Dermis microvascular lymphatic vessel endothelial cell (primary cell): Measurements from ENCODE around the gene SDK2. TPM values are rescaled to one million over a fixed set of nuclear protein-coding genes. Genes with fewer than 3 reads are reported as not detected.

Experiments
- DNase-seq, 2 donors: peaks; one replicate each; pipeline versions ENCODE4 v3.0.0 to v3.0.0-alpha.2; 2010; ENCODE audit warnings: low read depth in 2 of 2
- total RNA-seq: library from RNA; depleted of rRNA; stranded (reverse); fragments of >200 nt; gene quantifications from 2 replicates; pipeline ENCODE4 v1.2.1, GENCODE V29; 2014

SDK2 gene
- total RNA-seq, 1 donor from 2014 or later: not detected

DNA sequence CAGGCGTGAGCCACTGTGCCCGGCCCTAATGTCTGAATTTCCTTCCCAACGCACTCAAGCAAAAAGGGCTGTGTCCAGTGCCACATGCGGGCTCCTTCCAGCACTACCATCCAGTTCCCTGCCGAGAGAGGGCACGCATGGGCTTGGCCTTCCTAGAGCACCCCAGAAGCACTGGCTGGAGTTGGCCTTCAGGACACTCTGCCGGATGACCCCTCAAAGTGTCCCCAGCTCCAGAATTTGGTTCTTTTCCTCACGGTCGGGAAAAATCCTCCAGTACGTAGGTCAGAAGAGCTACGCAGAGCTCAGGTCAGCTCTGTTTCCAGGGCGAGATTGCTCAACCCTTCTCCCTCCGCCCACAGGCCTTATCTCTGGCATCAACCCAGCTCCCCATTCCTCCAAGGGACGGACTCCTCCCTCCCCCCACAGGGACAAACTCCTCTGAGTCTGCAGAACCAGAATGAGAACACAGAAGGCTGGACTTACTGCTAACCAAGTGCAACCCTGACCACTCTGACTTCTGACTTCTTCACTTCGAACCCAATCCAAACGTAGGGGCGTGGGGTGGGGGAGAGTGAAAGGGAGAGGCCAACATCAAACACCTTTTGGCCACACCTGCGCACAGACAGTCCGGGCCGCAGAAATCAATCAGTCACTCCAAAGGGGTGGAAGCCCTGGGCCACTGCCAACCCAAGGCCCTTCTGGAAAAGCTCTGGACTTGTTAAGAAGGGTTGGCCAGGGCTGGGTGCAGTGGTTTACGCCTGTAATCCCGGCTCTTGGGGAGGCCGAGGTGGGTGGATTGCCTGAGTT lies 336.0 kb downstream of the SDK2 start:
- DNase-seq: peak in 1 of 2 donors; percentile 37

DNA sequence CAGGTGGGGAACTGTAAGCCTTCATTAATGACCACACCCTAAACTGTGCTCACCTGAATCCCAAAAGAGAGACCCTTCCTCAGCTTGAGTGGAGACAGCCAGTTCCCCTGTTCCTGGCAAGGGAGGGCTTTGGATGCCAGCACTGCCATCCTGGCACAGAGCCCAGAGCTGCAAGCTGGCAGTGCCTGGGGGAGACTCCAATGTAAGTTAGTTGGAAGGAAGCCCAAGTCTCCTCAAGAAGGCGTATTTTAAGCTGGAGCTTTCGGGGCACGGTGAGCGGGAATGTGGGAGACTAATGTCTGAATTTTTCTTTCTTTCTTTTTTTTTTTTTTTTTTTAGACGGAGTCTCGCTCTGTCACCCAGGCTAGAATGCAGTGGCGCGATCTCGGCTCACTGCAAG lies 337.1 kb downstream of the SDK2 start:
- DNase-seq: no peak

DNA sequence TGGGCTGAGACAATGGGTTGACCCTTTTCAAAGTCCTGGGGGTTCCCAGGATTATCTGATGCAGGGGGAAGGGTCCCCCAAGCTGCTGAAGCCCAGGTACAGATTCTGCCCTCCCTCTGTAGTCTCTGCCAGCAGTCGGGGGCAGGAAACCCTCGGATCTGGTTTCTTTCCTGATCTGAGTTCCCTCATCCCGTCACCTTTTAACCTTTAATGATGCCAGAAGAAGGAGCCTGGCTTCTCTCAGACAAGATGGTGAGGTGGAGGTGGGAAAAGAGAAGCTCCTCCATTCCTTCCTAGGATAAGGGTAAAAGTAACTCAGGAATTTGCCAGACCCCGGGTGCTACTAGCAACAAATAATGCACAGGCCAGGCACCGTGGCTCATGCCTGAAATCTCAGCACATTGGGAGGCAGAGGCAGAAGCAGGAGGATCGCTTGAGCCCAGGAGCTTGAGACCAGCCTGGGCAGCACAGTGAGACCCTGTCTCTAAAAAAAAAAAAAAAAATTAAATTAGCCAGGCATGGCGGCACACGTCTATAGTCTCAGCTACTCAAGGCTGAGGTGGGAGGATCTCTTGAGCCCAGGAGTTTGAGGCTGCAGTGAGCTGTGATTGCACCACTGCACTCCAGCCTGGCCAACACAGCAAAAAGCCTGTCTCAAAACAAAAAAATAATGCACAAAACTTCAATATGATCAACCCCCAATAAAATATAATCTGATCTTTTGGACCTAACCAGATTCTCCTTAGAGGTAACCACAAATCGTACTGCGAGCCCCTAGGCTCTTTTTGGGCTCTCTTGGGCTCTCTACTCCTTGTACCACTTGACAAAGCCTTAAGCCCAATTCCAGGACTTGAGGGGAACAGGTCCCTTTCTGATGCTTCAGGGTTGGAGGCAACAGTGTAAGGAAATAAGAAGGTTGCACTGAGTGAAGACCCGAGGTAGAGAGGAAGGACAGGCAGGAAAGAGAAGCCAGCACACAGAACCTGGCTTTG lies 338.1 kb downstream of the SDK2 start:
- no peak for DNase-seq

DNA sequence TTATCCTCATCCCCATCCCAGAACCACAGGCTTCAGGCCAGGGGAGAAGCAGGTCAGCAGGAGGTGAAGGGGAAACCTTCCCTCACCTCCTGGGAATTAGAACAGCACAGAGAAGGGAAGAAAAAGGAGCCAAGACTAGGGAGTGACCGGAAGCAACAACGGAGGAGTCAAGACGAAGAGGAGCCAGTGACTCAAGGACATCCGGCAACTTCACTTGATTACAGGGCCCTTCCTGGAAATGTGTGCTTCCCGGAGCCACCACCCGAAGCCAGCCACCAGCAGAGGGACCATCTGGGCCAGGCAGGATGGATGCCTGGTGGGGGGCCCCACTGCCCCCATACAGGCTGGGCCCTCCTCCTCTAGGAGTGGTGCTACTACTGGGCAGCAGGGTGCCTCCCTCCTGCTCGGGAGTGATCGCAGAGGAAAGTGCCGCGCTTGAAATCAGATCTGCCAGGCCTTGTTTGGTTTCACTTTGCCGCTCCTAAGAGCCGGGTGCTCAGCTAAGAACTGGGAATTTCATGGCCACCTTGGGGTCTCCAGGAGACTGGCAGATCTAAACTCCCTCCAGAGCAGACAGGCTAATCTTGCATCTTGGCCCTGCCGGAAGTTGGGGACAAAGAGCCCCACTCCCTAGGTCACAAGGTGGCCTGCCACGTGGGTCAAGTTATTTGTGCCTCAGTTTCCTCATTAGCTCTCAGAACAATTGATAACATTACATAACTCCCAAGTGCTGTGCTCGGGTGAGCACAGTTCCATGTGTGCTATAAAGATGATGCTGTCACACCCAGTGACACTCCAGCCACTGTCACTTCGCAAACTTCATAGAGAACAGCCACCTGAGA lies 339.1 kb downstream of the SDK2 start:
- DNase-seq: peak; percentile 20 to 74

DNA sequence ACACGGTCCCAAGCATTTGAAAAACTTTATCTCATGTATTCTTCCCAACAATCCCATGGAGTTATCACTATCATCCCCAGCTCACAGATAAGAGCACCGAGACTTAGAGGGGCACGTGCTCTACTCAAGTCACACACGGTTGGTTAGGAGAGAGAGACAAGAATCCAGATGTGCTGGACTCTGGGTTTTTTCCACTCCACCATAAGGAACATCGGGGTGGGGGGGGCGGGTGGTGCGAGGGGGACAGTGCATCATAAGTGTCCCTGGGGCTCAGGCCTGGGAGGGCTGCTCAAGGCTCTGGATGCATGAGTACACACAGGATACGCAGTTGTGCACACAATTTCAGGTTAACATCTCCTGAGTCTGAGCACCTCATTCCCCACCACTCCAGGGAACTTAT lies 339.8 kb downstream of the SDK2 start:
- DNase-seq: no peak

DNA sequence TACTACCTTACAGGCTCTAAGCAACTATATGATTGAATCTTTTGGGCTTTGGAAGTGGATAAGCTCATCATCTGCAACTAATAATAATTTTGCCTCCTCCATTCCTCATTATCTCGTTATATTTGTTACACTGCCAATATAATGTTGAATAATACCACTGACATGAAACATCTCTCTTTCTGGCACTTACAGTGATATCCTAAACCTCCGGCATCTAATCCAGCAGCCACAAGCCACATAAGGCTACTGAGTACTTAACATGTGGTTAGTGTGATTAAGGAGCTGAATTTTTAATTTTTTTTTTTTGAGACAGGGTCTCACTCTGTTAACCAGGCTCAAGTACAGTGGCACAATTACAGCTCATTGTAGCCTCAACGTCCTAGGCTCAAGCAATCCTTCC lies 342.1 kb downstream of the SDK2 start:
- no peak for DNase-seq

DNA sequence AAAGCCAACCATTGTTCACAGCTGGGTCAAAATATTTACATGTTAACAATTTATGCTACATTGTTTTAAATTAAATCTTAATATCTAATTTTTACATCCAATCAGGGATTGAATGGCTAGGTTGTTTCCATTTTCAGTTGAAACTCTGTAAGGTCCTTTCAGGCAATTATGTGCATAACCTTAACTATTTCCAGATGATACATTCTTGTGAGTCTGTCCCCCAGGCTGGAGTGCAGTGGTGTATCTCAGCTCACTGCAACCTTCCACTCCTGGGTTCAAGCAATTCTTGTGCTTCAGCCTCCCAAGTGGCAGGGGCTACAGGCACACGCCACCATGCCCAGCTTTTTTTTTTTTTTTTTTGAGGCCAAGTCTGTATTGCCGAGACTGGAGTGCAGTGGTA lies 342.9 kb downstream of the SDK2 start:
- DNase-seq: no peak

DNA sequence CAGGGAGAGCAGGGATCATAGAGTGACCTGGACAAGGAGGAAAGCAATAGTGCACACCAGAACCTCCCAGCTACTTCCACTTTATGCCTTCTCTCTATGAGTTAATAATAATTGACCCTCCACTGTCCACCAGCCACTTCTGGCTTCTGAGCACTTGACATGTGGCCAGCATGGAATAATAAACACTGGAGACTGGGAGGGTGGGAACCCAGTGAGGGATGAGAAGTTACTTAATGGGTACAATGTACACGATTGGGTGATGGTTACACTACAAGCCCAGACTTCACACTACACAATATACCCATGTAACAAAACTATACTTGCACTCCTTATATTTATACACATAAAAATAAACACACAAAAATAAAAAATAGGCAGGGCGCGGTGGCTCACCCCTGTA lies 343.9 kb downstream of the SDK2 start:
- DNase-seq: no peak

DNA sequence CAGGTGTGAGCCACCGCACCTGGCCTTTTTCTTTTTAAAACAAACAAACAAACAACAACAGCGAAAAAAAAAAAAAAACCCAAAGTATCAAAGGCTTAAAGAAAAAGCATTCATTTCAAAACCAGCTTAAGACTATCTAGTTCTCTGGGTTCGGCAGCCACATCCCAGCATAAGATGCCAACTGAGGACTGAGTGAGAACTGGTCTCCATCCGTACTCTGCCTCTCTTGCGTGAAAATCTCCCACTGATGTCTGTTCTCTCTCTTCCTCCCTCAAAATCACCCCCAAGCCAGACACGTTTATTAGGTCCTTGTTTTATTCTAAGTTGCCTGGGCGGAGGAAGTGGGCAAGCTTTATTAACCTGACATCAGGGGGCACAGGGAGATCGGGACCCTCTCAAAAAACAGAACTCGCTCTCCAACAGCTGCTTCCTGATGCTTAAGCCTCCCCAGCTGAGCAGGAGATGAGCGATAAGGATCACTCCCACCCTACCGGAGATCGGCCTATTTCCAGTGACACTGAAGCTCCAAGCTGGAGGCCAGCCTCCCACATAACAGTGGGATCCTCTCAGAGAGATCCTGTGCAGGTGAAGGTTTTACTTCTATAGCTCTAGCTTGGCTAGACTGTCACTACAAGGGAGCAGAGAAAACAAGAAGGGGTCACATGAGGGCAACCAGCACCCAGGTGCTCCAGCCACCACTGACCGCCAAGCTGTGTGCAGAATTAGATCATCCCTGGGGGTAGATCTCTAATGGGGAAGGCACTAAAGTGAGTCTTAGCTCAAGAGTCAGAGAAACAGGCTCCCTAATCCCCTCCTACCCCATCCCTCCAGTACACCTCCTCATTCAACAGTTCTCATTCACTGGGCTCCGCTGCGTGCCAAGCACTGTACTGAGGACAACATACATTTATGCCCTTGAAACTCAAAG lies 346.0 kb downstream of the SDK2 start:
- no peak for DNase-seq

DNA sequence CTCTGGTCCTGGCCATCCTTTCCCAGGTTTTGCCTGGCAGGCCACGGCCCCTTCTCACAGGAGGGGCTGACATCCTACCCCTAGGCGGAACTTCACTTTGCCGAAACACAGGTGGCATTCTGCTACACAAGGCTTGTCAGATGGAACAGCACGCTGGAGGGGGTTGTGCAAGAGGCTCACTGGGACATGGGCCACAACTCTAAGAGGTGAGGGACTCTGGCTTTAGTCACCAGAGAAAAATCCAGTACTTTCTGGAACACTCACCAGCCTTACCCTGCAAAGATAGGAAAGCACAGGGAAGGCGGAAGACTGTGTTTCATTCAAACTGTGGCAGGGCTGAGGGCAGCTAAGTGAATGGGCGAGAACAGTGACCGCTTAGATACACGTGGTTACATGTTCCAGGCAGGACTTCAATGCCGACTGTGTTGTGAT lies 350.7 kb downstream of the SDK2 start:
- DNase-seq: no peak

DNA sequence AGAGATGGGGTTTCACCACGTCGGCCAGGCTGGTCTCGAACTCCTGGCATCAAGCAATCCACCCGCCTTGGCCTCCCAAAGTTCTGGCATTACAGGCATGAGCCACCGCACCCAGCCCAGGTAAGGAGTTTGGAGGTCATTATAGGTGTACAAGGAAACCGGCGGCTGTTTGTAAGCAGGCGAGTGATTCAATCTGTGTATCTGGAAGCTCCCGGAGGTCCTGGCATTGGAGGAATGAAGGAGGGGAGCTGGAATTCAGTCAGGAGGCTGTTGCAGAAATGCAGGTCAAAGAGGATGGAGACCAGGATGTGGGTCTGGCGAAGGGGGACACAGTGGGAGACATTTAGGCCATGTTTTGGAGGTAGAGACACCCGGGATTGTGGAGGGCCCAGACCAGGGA lies 351.2 kb downstream of the SDK2 start:
- DNase-seq: no peak

DNA sequence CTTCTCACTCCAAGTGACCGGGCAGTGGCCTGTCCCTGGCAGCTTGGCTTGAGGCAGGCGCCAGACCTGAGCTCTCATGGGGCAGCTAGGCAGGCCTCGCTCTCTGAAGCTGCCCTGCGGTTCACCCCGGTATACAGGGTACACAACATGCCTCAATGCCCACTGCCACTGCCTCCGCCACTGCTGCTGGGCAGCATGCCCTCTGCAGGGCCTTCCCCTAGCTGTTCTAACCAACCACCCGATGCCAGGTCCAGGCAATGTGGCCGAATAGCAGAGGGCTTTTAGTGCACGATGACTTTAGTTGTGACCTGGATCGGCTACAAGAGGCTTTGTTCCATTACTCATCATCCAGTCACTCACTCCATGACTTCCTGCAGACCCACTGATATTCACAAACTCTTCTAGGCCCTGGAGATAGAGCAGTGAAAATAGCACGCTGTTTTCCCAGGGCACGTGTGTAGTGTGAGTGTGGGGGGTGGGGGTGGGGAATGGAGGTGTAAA lies 352.2 kb downstream of the SDK2 start:
- peak; percentile 85 to 92 for DNase-seq

DNA sequence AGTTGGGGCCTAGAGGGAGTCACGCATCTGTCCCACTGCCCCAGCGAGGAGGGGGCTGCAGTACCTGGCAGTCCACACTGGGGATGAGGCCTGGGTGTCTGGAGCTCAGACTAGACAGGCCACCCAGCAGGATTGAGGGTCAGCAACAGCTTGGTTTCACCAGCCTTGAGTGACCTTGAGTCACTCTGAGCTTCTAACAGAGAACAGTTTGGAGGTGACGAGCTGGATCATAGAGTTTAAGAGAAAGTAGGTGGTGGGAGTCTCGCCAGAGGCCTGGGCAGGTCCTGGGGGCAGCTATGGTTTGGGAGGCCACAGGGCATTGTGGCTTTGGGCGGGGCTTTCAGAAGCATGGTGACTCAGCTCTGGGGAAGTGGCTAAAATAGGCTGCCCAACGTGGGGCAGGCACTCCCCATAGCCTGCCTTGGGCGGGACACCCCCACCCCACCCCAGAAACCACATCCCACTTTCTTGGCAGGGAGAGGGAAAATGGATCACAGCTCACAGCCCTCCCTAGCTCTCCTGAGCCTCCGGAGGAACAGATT lies 352.9 kb downstream of the SDK2 start:
- DNase-seq: peak in 1 of 2 donors; percentile 49

DNA sequence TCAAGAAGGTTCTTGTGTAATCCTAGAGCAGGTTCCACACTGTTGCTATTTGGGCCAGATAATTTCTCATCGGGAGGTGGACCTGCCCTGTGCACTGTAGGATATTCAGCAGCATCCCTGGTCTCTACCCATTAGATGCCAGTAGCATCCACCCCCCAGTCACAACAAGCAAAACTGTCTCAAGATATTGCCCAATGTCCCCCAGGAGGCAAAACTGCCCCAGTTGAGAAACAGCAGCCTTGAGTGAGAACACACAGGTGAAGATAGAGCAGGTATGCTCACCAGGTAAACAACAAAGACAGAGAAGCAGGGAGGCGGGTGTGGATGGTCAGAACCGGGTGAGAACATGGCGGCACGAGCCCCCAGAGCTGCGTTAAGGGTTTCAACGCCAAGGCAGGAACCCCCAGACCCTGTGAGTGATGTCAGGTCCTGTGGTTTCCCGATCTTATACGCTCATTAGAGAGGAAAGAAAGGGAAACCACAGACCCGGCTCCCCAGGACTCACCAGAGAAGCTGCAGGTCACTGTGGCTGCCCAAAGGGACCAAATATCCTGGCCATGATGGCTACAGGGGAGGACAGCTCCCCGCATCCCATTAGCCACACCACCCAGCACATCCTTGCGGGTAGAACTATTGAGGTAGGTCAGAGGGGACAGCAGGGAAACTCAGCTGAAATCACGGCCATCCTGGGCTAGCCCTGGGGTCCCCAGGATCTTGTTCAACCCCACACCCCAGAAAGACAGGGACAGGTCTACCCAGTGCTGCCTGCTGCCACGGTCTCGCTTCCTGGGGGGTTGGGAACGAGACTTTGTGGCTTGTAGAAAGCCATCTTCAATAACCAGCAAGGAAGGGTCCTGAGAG lies 353.6 kb downstream of the SDK2 start:
- DNase-seq: no peak

DNA sequence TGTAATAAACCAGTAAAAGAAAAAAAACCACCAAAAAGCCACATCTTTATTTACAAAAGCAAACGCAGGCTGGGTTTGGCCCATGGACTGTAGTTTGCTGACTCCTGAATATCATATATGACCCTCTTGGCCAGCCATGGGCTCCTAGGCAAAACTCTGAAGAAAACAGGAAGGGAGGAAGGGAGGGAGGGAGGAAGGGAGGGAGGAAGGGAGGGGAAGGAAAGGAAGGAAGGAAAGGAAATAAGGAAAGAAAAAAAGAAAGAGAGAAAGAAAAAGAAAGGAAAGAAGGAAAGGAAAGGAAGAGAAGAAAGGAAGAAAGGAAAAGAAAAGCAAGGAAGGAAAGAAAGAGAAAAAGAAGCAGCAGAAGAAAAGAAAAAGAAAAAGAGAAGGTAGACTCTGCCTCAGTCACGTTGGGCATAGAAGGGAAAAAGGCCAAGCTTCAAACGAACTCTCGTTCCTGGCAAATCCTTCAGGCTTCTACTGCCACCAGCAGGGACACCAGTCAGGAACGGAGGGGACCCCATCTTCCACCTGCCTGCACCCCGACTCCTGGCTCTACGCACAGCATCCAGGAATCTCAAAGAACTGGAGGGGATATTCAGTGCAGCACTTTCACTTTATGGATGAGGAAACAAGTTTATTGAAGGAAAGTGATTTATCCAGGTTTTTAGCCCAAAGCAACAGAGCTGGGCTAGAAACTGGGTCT lies 354.5 kb downstream of the SDK2 start:
- no peak for DNase-seq

DNA sequence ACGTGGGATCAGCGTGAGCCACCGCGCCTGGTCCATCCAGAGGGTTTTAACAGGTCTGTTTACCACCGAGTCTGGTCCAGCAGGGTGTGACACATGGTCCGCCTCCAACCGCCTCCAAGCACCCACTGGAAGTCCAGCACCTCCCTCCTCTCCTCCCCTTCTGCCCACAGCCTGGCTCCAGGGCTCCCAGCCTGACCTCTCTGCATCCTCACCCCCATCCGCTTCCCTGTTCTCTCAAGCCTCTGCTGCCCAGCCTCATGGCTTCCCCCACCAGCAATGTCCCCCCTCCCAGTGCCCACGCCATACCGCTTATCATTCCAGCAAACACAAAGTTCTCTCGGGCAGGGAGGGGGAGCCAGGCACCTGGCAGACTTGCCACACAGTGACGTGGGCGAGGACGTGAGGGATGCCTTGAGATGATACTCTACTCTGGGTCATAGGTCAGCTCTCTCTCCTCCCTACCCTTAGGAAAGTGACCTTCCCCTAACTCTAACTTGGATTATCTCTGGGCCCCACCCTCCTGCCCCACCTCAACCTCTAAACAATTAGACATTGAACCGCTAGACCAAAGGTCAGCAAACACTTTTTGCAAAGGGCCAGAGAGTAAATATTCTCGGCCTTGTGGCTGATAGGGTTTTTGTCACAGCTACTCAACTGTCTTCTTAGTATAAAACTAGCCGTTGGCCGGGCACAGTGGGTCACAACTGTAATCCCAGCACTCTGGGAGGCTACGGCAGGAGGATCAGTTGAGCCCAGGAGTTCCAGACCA lies 355.5 kb downstream of the SDK2 start:
- no peak for DNase-seq

DNA sequence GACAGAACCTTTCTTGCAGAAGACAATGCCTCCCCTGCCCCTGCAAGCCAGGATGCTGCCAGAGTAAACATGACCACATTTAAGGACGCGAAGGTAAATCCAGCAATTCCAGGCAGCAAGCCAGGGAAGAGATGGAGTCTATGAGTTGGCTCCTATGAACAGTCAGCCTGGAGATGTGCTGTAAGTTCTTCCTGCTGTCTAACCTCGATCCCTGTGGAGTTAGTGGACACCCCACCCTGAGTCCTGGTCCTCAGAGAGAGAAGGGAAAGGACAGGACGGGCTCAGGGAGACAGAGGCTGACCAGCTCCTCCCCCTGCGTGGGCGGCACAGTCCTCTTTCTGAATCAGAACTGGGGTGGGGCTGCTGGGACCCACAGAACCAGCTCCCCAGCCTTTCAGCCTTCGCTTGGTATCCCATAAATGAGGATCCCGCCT lies 357.4 kb downstream of the SDK2 start:
- DNase-seq: peak in 1 of 2 donors; percentile 50
